ENCODE data around the gene IL16.
"Not testable (repeated sequence)": the region's sequence is repeated elsewhere in the genome, so short reads cannot be mapped to it uniquely, and the experiment has no call there.

IL16 gene

GRCh38 chr15:81196576-81197254, at the start of gene IL16:
IL16 (plus strand) TSS chr15:81196879; CDS start chr15:81225400, 28,521 bp downstream.
- no peak for DNase-seq

GRCh38 chr15:81151389-81151788, 45.3 kb upstream of the IL16 start:
- no peak for DNase-seq

- DNase-seq, result no peak
These were observed 44.3 kb upstream of the IL16 start for GRCh38 chr15:81152339-81152738.

- DNase-seq, result no peak
These were observed 43.9 kb upstream of the IL16 start for GRCh38 chr15:81152799-81153198.

GRCh38 chr15:81155375-81156218, 41.1 kb upstream of the IL16 start:
- DNase-seq, result peak in 2 of 3 experiments; percentile 16 to 62

GRCh38 chr15:81156324-81156723, 40.4 kb upstream of the IL16 start:
- DNase-seq, result no peak

GRCh38 chr15:81157195-81157938, 39.3 kb upstream of the IL16 start:
- DNase-seq, result no peak

- no peak for DNase-seq
These were observed 38.8 kb upstream of the IL16 start for GRCh38 chr15:81157939-81158223.

- DNase-seq, result not testable (repeated sequence)
These were observed 38.1 kb upstream of the IL16 start for GRCh38 chr15:81158561-81158960.

- DNase-seq, result peak in 2 of 3 experiments; percentile 22 to 32
These were observed 36.1 kb upstream of the IL16 start for GRCh38 chr15:81160312-81161159.

- DNase-seq, result no peak
These were observed 35.5 kb upstream of the IL16 start for GRCh38 chr15:81161160-81161673.

- DNase-seq, result no peak
These were observed 34.8 kb upstream of the IL16 start for GRCh38 chr15:81161851-81162250.

- DNase-seq, result no peak
These were observed 32.5 kb upstream of the IL16 start for GRCh38 chr15:81163961-81164800.

- no peak for DNase-seq
These were observed 31.1 kb upstream of the IL16 start for GRCh38 chr15:81165535-81165934.

- no peak for DNase-seq
These were observed 29.9 kb upstream of the IL16 start for GRCh38 chr15:81166636-81167305.

GRCh38 chr15:81168131-81168526, 28.6 kb upstream of the IL16 start:
- no peak for DNase-seq

GRCh38 chr15:81168644-81169043, 28.0 kb upstream of the IL16 start:
- DNase-seq, result no peak

GRCh38 chr15:81170511-81170910, 26.2 kb upstream of the IL16 start:
- DNase-seq, result no peak

- no peak for DNase-seq
These were observed 25.4 kb upstream of the IL16 start for GRCh38 chr15:81171286-81171685.

GRCh38 chr15:81174125-81174791, 22.4 kb upstream of the IL16 start:
- DNase-seq, result no peak
